Peyer's patch (tissue), 4 donors: ENCODE results near the gene CC2D1B.

ENCODE experiments used
- CTCF ChIP-seq, 6 experiments: fragments of 450-650 bp in 4 of 6; fragments of 200-600 bp in 2 of 6; sonication (generic) in 1 of 6; IDR thresholded peaks; one replicate each; pipeline ENCODE4 v1.5.1; 2017 to 2019; ENCODE audit warnings: antibody characterized with exemption in 6 of 6, mild to moderate bottlenecking in 3 of 6, moderate library complexity in 1 of 6
- POLR2A ChIP-seq, 2 donors: fragments of 450-650 bp; IDR thresholded peaks; one replicate each; pipeline ENCODE4 v1.5.1; 2017; ENCODE audit warnings: antibody characterized with exemption in 2 of 2, mild to moderate bottlenecking in 2 of 2, moderate library complexity in 2 of 2

DNA sequence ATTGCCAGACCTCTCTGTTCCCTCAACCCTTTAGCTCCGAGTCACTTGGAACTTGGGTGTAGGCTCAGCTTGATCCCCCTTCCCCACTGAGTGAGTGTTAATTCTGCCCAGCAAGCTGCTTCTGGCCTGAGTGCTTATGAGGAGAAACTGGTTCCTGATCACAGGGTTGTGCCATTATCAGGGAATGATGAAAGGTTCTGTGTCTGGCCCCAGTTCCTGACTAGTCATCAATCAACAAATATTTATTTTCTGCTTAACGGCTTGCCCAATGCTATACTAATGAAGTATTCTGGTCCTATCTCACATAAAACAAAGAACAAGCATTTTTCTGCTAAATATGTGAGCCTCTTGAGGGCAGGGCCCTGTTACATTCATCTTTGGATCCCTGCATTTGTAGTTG lies 20.8 kb downstream of the CC2D1B start:
- TF ChIP-seq CTCF (IDR thresholded peaks at IDR 0.05) (no peak), POLR2A (IDR thresholded peaks at IDR 0.05) (no peak)
